KOPT-K1 (cell line): ENCODE data around the gene CYP26A1.

Source experiments
- H3K27ac ChIP-seq: fragments of 200-600 bp; sonication (generic); 2 replicates; pipeline ENCODE4 v1.5.1; 2016; ENCODE audit warnings: antibody characterized with exemption, mild to moderate bottlenecking, low read depth, low read length; ENCODE audit not compliant: poor library complexity, severe bottlenecking
- H3K36me3 ChIP-seq: fragments of 200-600 bp; sonication (generic); 2 replicates; pipeline ENCODE4 v1.5.1; 2017; ENCODE audit warnings: antibody characterized with exemption, mild to moderate bottlenecking, low read length, moderate library complexity; ENCODE audit not compliant: insufficient read depth
- H3K9me3 ChIP-seq: fragments of 200-600 bp; sonication (generic); 2 replicates; pipeline ENCODE4 v1.5.1; 2017; ENCODE audit warnings: antibody characterized with exemption, low read length, mild to moderate bottlenecking; ENCODE audit not compliant: insufficient read depth, poor library complexity, severe bottlenecking

Gene CYP26A1

GRCh38 chr10:93061594-93062513 is 11.8 kb upstream of the CYP26A1 start:
- Histone ChIP-seq H3K27ac (no peak overlapping the region), H3K9me3 (peaks cover 41% of the 10 kb centered on the region), H3K36me3 (peaks cover 37% of the 10 kb centered on the region)

DNA sequence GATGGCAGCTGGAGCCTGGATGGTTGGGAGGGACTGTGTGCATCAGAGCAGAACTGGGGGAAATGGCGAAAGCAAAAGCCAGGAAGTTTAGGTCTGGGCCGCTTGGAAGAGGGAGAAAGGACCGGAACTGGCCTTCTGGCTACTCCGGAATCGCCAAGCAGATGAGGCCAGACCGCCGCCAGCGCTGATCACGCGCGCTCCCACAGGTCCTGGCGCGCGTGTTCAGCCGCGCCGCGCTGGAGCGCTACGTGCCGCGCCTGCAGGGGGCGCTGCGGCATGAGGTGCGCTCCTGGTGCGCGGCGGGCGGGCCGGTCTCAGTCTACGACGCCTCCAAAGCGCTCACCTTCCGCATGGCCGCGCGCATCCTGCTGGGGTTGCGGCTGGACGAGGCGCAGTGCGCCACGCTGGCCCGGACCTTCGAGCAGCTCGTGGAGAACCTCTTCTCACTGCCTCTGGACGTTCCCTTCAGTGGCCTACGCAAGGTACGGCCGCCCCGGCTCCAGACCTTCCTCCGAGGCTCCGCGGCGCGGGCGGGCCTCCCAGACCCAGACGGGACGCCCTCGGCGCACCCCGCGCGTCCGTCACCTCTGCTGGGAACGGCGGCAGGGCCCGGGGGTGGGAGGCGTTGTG is 11.1 kb upstream of the CYP26A1 start:
- H3K9me3 ChIP-seq, result peaks cover 41% of the 10 kb centered on the region
- no peak overlapping the region for H3K27ac ChIP-seq
- peaks cover 37% of the 10 kb centered on the region for H3K36me3 ChIP-seq

GRCh38 chr10:93063144-93063976 is 10.3 kb upstream of the CYP26A1 start:
- Histone ChIP-seq H3K36me3 (peaks cover 32% of the 10 kb centered on the region), H3K9me3 (peaks cover 41% of the 10 kb centered on the region), H3K27ac (no peak overlapping the region)

GRCh38 chr10:93063977-93064660 is 9.6 kb upstream of the CYP26A1 start:
- peaks cover 36% of the 10 kb centered on the region for H3K9me3 ChIP-seq

DNA sequence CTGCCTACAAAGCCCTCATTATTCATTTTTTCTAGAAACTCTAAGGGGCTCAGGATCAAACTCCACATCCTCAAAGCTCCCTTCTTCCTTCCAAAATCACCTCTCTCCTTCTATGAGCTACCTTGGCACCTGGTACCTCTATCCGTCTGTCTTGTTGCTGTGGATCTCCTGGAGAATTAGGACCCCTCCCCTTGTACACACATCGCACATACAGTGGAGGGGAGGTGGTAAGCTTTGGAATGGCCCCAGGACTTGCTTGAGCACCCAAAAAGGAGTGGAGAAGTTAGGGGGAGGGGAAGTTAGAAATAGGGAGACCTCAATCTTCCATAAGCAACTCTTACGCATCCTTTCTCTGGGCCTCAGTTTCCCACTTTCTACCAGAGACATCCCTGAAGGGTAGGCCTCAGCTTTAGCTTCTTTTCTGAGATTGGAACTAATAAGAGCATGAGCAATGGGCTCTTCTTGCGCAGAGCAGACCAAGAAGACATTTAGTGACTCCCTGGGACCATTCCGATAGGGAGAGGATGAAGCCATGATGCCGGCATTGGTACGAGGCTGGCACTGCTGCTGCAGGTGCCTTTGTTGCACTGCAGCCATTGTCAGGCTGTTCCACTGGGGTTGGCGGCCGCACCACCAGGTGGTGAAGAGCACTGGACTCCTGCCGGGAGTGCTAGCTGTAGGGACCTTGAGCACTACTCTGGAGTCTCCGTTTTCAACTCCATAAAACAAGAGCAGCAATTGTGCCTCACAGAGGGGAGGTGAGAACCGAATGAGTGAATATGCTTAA is 8.6 kb upstream of the CYP26A1 start:
- peaks cover 19% of the 10 kb centered on the region for H3K36me3 ChIP-seq

More at GRCh38 chr10:93063977-93064660, 9.6 kb upstream of the CYP26A1 start:
- peaks cover 26% of the 10 kb centered on the region for H3K36me3 ChIP-seq
- no peak overlapping the region for H3K27ac ChIP-seq

GRCh38 chr10:93065675-93066543 is 7.8 kb upstream of the CYP26A1 start:
- H3K9me3 ChIP-seq, result peaks cover 19% of the 10 kb centered on the region
- peaks cover 13% of the 10 kb centered on the region for H3K36me3 ChIP-seq
- no peak overlapping the region for H3K27ac ChIP-seq

More for the DNA sequence above, 8.6 kb upstream of the CYP26A1 start:
- H3K9me3 ChIP-seq, result peaks cover 27% of the 10 kb centered on the region
- no peak overlapping the region for H3K27ac ChIP-seq

- peaks cover 13% of the 10 kb centered on the region for H3K9me3 ChIP-seq
- no peak overlapping the region for H3K27ac ChIP-seq
- peaks cover 6% of the 10 kb centered on the region for H3K36me3 ChIP-seq
Observed at GRCh38 chr10:93066544-93066913, 7.2 kb upstream of the CYP26A1 start.

DNA sequence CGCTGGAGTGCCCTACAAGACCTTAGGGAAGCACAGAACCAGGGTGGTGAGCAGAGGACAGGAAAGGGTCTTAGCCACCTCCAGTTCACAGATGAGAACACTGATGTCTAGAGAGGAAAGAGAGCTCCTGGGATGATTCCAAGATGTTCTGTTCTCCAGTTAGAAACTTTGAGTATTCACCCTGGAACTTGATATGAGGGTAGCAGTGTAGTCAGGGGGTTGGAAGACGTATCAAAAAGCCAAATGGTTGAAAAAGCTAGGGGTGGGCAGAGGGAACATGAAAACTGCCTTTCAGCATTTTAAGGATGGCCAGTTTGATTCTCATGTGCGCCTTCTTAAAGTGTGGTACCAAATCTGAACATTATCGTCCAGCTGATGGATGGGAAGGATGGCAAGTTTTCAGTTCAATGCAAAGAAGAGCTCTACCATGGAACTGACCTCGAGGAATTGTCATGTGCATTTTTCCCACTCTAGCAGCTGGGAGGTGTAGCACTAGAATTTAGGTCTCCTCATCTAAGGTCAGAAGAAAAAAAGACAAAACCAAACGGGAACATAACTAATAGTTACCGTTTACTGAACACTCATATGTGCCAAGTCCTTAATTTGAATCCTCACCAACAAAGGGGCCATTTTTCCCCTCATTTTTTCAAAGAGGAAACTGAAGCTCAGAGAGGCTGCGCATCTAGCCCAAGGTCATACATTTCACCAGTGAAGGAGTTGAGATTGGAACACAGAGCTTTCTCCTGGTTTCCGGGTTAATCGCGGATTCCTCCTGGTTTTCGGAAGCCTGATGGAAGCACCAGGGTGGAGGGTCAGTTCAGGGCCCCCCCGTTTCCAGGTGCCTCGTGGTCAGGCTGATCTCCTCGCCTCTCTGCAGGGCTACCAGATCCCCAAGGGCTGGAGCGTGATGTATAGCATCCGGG is 6.0 kb upstream of the CYP26A1 start:
- H3K9me3 ChIP-seq, result peaks cover 1% of the 10 kb centered on the region
- H3K36me3 ChIP-seq, result no peaks in the 10 kb centered on the region
- no peak overlapping the region for H3K27ac ChIP-seq

GRCh38 chr10:93068411-93069244 is 5.1 kb upstream of the CYP26A1 start:
- Histone ChIP-seq H3K27ac (no peak overlapping the region), H3K36me3 (no peaks in the 10 kb centered on the region), H3K9me3 (no peaks in the 10 kb centered on the region)

DNA sequence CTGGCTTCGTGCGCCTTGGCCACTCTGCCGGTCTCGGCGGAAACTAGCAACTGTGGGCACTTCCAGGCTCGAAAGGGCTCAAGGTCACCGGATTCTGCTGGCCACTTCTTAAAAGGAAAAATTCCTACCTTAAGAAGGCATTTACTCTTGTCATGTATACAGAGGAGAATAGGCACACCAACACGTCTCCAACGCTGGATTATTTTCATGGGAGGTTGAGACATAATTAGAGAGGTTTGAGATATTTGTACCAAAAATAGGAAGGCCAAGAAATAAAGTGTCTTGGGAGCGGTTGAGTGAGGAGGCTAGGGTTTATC is 4.5 kb upstream of the CYP26A1 start:
- H3K27ac ChIP-seq, result no peak overlapping the region
- no peaks in the 10 kb centered on the region for H3K9me3 ChIP-seq
- H3K36me3 ChIP-seq, result no peaks in the 10 kb centered on the region

DNA sequence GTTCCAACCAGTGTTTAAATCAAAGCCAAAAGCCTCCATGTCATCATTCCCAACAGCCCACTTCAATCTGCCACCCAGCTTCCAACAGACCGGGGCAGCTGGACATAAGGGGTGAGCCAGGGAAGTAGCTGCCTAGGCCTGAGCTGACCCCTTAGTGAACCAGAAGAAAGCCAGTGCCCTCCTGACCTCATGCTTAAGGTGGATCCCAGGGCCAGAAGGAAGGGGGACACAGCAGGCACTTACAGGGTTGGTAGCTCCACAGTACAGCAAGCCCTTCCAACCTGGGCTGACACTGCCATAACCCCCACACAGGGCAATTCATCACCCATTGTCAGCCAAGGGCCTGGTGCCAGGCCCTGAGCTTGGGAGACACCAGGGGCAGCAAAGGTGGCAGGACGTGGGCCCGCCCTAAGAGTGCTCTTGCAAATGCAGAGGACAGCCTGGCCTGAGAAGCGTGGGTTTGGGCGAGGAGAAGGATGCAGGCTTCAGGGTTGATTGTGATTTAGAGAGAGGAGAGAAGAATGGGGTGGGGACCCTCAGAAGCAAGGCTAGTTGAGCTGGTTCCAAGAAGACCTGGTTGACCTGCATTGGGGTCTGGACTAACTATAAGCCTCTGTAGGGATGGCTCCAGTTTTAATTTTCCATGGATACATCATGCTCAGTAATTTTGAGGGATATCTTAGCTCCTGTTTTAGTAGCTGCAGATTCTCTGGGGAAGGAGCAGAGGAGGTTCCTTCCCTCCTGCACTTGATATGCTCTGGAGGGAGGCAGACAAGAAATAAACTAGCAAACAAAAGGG is 3.1 kb upstream of the CYP26A1 start:
- H3K36me3 ChIP-seq, result no peaks in the 10 kb centered on the region
- no peaks in the 10 kb centered on the region for H3K9me3 ChIP-seq
- H3K27ac ChIP-seq, result no peak overlapping the region
